Islet of Langerhans (tissue), 1 donor: ENCODE measurements around the gene CCL11.

Source experiments
- FAIRE-seq: peaks from one replicate; lab custom pipeline; 2011; peaks lifted over from hg19 to GRCh38; lab: Jason Lieb, UNC

CCL11 gene

DNA sequence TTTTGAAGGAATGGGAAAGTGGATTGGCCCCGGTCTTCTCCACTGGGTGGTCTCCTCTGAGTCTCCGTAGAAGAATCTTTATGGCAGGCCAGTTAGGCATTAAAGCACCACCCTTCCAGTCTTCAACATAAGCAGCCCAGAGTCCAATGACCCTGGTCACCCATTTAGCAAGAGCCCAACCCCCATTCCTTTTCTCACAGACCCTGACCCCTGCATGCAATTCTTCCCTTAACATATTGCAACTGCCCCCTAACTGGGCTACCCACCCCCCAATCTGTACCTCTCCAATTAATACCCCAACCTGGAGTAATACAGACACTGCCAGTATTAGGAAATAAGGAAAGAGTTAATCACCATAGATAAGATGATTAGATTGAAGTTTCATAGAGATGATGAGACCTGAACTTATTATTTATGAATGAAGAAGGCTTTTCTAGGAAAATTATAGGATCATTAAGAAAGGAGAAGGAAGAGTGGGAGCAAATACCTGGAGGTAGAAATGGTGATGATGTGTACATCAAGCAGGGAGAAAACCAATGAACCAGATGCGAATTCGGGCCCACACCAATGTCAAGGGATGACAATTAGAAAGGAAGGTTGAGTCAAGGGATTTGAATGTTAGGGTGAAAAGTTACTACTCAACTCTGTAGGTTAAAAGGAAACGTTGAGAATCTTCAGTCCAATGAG is 28.1 kb upstream of the CCL11 start:
- FAIRE-seq, result no peak

DNA sequence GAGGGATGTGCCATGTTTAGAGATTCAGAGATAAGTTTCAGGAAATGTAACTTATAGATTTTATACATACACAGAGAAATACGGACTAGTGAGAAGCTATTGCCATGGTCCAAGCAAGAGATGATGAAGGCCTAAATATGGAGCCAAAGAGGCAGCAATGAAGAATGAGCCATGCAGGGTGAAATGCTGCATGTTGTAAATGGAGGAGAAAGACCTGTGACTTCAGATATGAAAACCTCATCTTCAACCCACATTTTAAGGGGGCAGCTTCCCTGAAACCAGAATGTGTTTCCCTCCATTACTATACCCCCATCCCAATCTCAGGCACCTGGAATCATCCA is 27.6 kb upstream of the CCL11 start:
- FAIRE-seq, result no peak

DNA sequence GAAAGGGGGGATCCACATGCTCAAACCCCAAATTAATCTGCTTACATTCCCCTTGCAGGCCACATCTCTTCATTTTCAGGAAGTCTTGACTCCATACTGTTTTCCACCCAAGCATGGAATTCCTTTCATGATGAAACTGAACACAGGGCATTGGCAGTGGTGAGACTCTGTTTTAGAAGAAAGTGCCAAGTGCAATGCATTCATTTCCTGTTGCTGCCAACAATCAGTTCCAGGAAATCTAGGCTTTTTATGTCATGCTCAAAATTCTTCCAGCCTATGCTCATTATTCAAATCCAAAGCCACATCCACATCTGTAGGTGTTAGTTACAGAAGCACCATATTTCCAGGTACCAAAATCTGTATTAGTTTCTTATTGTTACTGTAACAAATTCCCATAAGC is 26.4 kb upstream of the CCL11 start:
- FAIRE-seq, result no peak

DNA sequence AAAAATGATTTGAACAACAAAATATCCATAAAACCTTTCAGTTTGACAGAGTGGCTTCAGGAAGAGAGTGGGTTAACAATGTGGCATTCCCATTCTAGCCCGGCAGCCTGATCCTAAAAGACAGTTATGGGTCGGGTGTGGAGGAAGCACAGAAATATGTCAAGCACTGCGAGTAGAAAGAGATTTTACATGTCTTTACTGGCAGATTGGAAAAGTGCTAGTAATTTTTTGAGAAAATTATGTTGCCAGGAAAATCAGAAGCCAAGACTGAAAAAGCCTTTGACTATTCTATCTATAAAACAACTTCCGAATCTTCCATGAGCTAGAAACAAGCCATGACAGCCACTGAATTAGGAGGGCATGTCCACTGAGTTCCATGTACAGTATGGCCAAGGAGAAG is 24.7 kb upstream of the CCL11 start:
- no peak for FAIRE-seq

DNA sequence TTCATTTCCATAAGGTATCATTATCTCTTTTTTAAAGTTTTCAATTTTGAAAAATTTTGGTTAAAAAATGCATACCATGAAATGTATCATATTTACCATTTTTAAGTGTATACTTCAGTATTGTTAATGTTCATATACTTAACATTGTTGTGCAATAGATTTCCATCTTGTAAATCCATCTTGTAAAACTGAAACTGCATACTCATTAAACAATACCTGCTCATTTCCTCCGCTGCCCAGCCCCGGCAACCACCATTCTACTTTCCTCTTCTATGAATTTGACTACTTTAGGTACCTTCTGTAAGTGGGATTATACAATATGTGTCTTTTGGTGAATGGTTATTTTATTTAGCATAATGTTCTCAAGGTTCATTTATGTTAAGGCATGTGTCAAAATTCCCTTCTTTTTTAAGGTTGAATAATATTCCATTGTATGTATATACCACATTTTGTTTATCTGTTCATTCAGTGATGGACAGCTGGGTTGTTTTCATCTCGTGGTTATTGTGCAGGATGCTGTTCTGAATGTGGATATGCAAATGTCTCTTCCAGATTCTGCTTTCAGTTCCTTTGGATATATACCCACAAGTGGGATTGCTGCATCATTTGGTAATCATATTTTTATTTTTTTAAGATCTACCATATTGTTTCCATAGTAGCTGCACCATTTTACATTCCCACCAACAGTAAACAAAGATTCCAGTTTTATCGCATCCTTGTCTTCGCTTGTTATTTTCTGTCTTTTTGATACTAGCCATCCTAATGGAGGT is 23.8 kb upstream of the CCL11 start:
- FAIRE-seq, result no peak

DNA sequence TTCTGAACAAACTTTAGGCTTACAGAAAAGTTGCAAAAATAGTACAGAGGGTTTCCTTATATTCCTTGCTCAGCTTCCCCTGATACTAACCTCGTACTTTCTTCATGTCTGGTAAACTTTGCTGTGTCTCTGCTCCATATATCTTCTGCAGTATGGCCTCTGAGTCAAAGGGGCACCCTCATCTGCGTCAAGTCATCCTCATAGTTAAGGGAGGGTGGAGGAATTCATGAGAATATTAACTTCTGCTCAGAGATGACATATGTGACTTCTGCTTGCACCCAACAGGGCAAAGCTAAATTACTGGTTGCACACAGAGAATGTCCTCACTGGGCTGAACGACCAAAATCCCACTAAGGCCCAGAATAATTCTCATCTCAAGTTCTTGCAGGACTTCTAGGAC is 19.8 kb upstream of the CCL11 start:
- no peak for FAIRE-seq

DNA sequence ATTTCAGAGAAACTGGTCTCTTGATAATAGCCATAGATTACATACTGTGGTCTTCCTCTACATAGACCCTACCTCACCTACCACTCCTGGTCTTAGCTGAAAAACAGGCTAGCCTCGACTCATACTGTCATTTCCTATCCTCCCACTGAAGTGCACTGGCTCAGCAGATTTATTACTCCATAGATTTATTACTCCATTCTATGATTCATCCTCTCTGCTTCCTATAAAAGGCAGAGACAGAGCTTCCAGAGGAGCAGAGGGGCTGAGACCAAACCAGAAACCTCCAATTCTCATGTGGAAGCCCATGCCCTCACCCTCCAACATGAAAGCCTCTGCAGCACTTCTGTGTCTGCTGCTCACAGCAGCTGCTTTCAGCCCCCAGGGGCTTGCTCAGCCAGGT is 15.6 kb upstream of the CCL11 start, which contains the start of gene CCL7:
CCL7 (plus strand) TSS at position 253 of the 400 bp plus-strand sequence; CDS start at position 323, 70 bp downstream.
- FAIRE-seq, result no peak

DNA sequence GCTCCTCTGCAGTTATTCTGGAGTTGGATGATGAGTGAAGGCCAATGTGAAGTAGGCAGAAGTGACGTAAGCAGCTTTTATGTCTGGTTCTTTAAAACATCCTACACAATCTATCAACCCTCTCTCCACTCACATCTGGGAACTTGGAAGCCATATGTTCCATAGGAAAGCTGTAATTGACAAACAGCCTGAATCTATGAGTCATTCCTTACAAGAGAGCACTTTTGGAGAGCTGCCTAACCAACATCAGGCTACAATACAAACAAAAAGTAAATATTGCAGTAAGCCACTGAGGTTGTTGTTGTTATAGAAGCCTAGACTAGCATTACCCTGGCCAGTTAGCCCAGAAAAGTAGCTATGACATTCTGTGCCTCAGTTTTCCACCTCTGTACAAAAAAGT is 9.7 kb upstream of the CCL11 start:
- no peak for FAIRE-seq

DNA sequence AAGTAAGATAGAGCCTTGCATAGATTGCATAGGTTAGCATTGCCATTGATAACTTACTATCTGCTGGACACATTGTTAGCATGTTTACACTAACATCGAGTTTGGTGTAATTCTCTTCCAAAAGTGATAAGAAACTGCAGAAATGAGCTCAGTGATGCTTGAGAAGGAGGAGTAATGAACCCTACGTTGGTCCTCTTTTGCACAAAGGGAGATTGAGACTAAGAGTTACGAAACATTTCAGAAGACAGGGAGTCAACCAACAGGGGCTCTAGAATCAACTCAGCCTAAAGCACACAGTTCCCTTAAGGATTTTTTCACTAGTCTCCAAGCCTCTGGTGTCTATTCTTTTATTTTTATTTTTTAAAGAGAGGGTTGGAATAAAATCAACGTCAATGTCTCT is 8.7 kb upstream of the CCL11 start:
- FAIRE-seq, result no peak

DNA sequence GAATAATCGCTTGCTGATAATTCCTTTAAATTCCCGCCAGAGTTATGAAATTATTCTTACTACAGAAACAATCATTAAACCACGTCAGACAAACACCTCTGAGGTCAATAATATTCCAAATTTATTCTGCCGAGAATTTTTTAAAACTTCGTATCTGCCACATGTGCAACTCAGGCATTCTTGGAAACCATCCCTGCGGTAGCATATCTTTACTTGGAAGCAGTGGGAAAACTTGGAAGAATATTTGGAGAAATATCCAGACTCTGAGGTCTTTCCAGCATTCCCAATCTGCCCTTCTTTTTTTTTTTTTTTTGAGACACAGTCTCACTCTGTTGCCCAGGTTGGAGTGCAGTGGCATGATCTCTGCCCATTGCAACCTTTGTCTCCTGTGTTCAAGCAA is 2.0 kb upstream of the CCL11 start:
- no peak for FAIRE-seq

DNA sequence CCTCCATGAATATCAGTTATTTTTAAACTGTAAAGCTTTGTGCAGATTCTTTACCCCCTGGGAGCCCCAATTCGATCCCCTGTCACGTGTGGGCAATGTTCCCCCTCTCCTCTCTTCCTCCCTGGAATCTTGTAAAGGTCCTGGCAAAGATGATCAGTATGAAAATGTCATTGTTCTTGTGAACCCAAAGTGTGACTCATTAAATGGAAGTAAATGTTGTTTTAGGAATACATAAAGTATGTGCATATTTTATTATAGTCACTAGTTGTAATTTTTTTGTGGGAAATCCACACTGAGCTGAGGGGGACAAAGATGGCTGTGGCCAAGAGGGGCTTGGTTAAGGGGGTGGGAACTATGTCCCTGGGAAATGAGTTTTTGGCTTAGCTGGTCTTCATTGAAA is 2.3 kb downstream of the CCL11 start:
- FAIRE-seq, result no peak

DNA sequence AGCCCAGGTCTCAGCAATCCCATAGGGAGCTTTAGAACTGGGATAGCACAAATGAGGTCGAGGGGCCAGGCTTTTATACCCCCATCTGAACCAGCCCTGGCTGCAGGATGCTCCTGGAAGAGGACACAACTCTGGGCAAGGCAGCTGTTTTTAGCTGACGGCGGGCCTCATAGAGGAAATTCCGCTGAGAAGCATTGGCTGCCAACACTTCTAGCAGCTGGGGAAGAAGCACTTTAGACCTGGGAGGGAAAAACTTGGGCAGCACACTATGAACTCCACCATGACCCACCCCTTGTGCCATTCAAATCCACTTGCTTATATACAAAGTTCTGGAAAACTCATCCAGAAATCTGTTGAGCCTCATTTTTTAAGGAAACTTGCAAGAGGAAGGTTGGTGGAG is 5.0 kb downstream of the CCL11 start:
- FAIRE-seq, result no peak

DNA sequence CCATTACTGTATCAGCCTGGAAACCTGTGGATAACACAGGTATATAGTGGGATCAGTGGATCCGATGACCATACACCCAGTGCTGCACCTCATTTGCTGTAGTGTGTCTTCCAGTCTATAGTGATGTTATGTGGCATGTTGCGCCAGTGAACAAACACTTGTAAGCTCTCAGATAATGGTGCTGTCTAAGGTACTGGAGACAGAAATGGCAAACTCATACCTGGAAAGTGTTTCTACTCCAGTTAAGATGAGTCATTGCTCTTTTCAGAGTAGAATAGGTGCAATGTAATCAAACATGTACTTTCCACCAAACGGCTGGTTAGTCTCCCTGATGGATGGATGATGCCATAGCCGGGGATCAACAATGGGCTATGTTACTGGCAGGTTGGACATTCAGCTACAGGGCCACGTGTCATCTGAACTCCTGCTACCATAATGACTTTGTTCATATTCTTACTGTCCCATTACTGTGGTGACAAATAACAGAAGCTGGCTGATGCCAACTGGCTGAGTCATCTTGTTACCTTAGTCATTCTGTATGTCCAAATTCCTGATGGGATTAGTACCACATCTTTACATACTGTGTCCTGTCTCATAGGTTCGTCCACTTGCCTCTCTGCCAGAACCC is 6.3 kb downstream of the CCL11 start:
- no peak for FAIRE-seq

DNA sequence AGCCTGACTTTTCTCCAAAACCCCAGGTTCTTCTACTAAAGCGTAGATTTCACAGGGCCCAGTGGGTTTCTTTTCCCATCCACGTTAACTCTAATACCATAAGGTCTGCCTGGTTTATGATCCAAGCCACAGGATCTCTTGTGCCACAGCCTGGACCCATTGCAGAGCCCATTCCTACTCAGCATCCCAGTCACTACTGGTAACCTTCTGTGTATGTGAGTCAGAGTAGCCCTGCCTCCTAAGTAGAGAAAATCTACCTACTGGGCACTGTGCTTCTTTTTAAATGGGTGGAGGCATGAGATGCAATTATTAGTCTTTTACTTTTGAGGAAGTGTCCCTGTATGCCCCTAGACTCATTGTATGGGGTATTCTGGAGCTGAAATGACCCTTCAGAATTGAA is 13.5 kb downstream of the CCL11 start:
- no peak for FAIRE-seq

DNA sequence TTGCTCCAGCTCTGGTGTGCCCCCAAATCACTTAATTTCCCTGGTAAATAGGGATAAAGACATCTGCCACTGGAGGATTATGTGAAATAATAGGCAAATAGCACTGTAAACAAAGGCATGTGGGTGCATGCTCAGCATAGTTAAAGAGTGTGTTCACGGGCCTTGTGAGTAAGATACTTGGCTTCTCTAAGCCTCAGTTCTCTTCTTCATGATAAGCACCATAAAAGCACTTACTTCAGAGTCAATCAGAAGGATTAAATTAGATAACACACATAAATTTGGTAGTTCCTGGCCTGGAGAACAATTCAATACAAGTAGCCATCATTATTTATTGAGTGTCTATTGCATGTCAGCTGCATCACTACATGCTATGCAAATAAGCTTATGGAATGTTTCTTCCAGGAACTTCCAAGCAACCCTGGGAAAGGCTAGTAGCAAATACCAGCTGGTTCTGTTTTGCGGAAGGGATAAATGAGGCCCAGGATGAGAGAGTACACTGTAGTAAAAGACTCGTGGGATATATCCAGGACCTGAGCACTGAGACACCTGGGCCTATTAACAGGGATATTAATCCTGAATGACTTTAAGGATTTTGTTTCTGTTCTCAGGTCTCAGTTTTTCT is 14.5 kb downstream of the CCL11 start:
- FAIRE-seq, result no peak

DNA sequence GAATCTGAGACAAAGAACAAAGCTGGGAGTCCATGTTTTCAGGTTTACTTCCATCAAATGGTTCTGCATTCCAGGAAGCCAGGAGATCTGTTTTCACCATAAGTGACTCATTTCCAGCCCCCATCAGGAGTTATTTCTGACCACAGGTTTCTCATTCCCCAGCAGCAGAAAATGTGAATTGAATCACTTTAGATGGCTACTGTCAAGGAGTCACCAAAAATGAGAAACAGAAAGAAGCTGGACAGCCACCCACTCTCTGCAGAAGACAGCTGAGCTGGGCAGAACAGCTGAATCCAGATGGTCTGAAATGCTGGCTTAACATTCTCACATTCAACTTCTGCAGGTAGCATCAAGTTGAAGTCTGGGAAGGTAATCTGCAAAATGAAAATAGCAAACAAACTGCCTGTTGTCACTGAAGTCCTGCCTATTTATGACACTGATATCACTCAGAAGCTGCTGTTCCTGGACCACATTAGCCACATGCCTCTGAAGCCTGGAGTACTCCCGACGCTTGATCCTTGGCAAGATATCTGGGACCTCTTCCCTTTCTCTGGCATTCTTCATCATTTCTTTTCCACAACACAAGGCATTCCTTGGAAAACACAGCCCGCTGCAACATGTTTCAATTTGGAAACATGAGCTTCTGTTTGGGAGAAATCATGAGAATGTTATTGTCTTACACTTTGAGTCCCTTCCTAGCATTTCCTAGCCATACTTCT is 15.3 kb downstream of the CCL11 start:
- FAIRE-seq, result no peak

DNA sequence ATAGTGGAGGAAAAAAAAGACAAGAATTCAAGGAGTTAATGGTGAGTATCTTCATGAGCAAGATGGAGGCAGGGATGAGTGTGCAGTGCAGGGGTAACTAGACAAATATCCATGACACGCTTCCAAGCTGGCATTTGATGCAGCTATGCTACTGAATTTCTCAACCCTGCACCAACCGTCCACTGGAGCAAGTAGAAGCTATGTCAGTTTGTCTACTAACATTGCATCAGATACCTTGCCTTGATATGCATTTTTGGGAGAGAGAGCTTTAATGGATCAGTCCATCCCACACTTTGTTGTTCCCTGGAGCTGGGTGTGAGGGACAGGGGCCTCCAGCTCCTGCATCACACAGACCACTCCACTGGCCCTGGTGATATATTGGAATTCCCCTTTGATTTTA is 16.4 kb downstream of the CCL11 start:
- FAIRE-seq, result no peak

DNA sequence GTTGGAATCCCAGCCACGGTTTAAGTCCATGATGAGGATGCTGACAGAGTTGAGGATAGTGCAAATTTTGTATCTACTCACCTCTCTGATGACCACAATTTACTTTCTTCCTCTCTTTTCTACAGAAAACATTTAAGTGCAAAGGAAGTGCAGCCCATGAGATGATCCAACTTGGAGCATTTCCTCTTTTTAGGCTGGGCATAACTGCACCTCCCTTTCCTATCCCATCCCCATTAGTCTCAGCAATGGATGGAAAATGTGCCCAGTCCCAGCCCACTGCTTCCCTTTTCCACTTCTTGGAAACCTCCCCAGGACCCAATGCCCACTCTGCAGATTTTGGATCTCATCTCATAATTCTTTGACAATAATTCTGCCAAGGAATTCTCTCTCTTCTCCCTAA is 17.1 kb downstream of the CCL11 start:
- no peak for FAIRE-seq

DNA sequence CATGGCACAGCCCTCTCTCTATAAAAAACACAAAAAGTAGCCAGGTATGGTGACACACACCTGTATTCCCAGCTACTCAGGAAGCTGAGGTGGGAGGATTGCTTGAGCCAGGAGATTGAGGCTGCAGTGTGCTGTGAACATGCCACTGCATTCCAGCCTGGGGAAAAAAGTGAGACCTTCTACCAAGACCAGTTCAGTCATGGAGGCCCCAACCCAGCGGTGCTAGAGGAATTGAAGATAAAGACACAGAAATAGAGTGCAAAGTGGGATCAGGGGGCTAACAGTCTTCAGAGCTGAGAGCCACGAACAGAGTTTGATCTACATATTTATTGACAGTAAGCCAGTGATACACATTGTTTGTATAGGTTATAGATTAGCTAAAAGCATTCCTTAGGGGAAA is 18.1 kb downstream of the CCL11 start:
- no peak for FAIRE-seq

DNA sequence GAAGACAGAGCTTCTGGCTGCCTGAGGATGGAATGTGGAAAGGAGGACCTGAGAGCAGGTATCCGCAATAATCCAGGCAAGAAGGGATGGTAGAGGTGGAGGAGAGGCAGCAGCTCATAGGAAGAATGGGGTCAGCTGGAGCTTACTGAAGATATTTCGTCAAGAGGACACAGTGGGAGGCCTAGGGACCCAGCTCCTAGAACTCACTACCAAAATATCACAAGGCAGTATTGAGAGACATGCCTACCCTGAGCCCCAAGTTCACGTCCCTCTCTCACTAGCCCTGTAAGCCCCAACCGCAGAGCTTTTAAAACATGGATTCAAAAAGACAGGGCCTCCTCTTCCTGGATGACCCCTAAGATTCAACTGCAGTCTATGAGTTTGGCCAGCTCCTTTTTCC is 19.5 kb downstream of the CCL11 start:
- no peak for FAIRE-seq

DNA sequence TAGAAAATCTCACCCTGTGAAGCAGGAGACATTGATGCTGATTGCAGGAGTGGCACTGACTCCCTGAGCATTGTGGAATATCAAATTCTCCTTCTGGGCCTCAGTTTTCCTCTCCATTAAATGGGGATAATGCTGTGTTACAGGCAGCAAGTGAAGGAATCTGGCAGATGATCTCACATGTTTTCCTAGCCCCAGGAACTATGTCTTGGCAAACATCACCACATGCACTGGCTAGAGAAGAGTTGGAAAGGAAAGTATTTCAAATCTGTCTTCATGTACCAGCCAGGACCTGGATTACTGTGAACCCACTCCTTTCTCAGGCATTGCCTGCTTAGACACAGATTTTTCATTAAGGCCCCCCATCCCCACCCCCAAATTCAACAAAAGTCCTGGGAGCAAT is 20.1 kb downstream of the CCL11 start:
- no peak for FAIRE-seq

DNA sequence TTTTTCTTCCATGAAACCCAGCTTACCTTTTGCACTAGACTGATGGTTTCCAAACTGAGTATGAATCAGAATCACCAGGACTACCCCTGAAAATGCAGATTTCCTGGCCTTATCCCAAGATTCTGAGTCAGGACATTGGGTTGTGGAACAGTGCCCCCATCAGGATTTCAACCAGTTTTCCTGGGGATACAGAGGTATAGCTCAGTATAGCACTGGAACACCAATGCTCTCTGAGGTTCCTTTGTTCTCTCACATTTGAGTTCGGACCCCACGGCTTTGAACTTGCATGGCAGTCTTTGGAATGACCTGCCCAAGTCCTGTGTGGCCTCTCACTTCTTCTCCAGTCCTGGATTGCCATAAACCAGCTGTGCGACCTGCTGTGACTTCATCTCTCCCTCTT is 20.9 kb downstream of the CCL11 start:
- FAIRE-seq, result no peak

DNA sequence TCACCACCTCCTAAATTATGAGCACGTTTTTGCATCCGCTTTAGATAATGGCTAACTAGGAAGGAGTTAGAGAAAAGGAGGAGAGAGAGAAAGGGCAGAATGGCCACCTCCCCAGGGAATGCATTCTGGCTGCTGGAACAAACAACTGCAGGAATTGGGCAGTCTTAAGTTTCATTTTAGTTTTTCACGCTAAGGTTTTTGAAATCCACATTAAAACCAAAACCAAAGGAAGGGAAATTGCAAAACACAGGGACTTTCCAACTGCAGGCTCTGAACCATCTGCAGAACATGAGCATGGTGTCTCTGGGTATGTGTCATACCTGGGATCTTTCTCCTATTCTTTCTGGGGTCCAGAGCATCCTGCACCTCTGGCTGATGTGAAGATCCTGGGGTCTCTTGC is 21.6 kb downstream of the CCL11 start:
- no peak for FAIRE-seq
